ENCODE results near the gene CERS6.
"Not testable (repeated sequence)": the region's sequence is repeated elsewhere in the genome, so short reads cannot be mapped to it uniquely, and the experiment has no call there.

The CERS6 gene

GRCh38 chr2:168742258-168742932 is 286.3 kb downstream of the CERS6 start:
- DNase-seq: no peak

GRCh38 chr2:168744844-168745243 is 288.8 kb downstream of the CERS6 start:
- DNase-seq: no peak

- DNase-seq: no peak
These were observed 292.4 kb downstream of the CERS6 start for GRCh38 chr2:168748461-168748860.

GRCh38 chr2:168749297-168749696 is 293.2 kb downstream of the CERS6 start:
- DNase-seq: no peak

DNA sequence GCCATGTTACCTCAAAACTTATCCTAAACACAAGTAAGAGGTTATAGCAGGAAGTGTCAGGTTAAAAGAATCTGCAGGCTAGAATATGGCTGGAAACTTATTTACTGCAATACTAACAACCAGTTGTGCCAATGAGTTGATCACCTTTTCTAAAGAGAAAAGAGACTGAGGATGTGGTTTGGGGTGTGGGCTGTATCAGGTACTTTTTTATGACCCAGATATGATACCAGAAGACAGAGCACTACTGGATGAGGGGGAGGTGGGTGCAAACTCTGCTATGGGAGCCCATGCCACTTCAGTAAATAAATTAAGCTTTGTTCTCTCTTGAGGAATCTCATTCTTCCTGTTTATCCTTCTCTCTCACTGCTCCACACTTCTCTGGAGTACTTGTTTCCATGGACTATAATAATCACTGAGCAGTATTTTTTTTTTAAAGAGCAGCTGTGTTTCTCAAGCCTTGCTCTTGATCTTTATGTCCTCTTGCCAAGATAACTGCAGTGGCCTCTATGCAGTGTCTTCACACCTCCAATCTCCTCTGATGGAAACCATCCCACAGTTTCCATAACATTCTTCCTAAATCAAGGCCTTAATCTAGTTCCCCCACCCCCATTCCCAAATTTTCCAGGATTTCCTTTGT is 295.1 kb downstream of the CERS6 start:
- no peak for DNase-seq

DNA sequence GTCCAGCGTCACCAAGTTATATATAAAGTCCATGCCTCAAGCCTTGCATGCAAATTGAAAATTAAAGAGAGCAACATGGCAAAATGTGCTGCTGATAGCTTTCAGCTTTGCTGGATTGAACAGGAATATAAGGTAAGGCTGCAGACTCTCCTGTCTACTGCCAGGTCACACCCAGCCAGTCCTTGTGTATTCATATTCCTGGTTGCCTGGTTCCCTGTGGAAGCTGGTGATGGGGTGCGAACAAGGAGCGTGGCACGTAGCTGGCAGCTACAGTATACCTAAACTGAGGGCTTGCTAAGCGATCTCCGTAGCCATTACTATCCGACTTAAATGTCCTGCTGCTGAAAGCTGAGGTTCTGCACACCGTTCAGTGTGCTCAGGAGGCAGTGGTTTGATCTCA is 296.3 kb downstream of the CERS6 start:
- DNase-seq: no peak

DNA sequence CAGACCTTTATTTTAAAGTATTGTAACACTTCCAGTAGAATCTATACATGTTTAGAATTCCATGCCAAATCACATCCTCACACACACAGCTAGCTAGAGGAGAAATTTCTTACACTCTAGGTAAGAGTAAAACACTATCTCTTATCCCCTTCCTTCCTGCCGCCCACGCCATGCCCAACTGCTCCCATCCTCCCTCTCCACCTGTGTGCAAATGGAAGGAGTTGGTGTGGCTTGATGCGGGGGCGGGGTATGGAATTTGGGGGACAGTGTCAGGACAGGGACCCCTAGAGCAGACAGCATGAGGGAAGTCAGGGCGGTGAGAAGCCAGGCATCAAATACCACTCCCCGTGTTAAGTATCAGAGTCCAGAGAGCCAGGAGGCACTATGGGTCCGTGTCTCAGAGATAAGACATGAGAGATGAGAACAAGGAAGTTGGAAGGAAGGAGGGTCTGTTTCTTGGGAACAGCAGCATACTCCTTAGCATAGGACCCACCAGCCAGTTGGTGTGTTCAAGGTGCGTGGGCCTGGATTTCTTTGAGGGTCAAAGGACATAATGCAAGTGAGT is 297.8 kb downstream of the CERS6 start:
- DNase-seq: no peak

GRCh38 chr2:168757223-168757622 is 301.2 kb downstream of the CERS6 start:
- DNase-seq: no peak

- peak; percentile 18 for DNase-seq
These were observed 303.1 kb downstream of the CERS6 start for GRCh38 chr2:168758970-168759820.

DNA sequence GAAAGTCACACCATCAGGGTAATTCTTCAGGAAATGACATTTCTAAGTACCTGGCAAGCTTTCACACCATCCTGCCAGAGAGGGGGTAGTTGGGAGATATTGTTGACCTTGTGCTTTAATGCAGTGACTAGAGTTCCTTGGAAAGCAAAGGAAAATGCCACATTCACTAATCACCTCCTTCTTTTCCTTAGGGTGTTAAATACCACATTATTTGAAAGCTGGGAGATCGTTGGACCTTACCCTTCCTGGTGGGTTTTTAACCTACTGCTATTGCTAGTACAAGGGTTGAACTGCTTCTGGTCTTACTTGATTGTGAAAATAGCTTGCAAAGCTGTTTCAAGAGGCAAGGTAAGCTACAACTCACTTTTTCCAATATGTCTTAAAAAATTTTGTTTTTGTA is 309.3 kb downstream of the CERS6 start:
- no peak for DNase-seq

DNA sequence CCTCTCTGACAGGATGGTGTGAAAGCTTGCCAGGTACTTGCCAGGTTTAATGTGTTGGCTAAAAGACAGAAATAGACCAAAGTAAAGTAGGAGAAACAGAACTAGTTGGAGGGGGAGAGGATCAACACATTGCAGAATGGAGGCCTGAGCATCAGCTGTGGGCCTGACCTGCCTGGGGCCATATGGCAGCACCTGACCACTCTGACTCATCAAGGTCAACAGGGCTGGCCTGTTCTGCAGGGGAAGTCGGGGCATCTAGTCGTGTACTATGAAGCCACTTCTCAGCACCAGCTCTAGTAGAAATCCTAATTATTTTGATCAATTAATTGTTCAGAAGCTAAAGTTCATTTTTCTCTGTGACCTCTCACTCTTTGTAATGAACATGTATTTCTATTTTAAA is 310.5 kb downstream of the CERS6 start:
- DNase-seq: no peak

GRCh38 chr2:168767258-168767657 is 311.2 kb downstream of the CERS6 start:
- no peak for DNase-seq

DNA sequence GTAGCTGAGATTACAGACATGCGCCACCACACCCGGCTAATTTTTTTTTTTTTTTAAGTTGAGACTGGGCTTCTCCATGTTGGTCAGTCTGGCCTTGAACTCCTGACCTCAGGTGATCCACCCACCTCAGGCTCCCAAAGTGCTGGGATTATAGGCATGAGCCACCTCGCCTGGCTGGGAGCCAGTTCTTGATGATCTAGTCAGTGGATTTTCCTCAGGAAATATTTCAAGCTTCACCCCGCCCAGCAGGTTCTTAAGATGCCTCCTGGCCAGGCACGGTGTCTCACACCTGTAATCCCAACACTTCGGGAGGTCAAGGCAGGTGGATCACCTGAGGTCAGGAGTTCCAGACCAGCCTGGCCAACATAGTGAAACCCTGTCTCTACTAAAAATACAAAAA is 312.3 kb downstream of the CERS6 start:
- not testable (repeated sequence) for DNase-seq

GRCh38 chr2:168770796-168771195 is 314.7 kb downstream of the CERS6 start:
- DNase-seq: no peak

DNA sequence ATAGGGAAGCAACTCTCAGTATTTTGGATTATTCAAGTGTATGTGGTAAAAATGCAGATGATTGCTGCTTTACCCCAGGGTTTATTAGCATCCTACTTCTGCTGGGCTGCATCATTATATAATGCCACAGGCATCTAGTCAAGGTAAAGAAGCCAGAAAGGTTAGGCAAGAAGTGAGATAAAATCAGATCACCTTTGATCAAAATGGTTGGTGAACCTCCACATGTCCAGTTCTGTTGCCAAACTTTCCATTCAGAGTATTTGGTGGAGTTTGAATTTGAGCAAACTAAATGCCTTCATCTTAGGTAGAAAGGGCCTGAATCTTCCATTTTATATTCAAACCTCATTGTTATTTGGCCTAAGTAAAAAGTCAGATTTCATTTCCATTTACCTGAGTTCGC is 316.6 kb downstream of the CERS6 start:
- no peak for DNase-seq

DNA sequence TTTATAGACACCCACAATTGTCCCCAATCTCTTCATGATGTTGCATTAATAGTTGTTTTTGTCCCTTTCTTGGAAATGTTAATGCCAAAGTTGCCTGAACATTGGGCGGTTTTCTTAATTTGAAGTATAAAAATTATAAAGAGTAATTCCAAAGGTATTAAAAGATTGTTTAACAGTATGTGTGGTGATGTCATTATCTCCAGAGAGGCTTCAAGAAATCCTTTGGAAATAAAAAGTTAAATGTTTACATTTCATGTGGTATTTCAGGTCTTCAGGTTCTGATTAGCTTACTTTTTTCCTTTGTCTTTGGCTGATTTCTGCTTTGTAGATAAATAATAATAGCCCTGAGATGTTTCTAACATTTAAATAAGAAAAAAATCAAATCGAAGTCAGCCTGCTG is 317.1 kb downstream of the CERS6 start:
- DNase-seq: no peak

- DNase-seq: peak; percentile 17
These were observed 317.8 kb downstream of the CERS6 start for GRCh38 chr2:168773719-168774521.

DNA sequence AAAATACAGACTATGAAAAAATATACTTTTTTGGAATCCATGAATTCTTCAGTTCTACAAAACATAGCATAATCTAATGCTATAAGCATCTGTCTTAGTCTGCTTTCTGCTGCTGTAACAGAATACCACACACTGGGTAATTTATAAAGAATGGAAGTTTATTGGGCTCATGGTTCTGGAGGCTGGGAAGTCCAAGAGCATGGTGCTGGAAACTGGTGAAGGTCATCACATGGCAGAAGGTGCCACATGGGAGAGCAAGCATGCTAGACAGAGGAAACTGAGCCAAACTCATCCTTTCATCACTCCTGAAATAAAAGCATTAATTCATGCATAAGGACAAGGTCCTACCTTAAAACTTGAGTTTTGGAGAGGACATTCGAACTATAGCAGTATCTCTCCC is 319.8 kb downstream of the CERS6 start:
- DNase-seq: no peak

- no peak for DNase-seq
These were observed 324.6 kb downstream of the CERS6 start for GRCh38 chr2:168780669-168781071.

DNA sequence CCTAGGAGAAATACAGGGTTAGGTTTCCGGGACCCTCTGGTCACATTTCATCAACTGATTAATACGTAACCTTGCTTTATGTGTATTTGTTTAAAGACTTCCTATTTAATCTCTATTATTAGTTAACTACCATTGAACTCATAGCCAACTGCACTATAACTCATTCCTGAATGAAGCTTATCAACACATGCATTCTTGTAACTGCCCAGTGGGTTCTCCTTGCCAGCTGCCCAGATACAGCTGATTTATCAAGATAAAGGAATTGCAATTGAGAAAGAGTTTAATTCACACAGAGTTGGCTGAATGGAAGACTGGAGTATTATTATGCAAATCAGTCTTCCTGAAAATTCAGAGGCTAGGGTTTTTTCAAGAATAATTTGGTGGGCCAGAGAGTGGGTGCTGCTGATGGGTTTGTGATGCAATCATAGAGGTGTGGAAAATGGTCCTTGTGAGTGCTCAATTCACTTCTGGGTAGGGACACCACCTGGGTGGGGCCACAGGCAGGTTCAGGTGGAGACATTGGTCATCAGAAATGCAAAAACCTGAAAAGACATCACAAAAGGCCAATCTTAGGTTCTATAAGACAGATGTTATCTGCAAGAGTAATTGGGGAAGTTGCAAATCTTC is 325.2 kb downstream of the CERS6 start:
- DNase-seq: no peak

DNA sequence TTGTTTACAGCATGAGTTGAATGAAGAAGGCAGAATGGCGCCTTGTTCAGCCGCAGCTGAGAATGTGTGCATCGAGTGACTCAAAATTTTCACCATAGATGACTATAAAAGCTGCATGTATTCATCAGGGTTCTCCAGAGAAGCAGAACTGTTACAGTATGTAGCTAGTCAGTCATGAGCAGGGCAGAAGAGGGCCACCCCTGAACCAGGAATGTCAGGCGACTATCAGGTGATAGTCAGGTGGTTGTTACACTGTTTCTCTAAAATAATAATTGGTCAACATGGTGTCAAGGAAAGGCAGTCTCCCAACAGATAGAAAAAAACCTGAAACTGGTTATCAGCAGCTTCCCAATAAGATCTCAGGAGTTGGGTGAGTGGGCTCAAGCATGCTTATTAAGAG is 326.2 kb downstream of the CERS6 start:
- no peak for DNase-seq

GRCh38 chr2:168784993-168785392 is 328.9 kb downstream of the CERS6 start:
- DNase-seq: no peak

All from activated CD8-positive, alpha-beta memory T cell treated with anti-CD3 and anti-CD28 coated beads, Interleukin-2, amount 50 U/mL, for 4 hours (primary cell).